ENCODE measurements around the gene LCN12. TPM values are rescaled to one million over a fixed set of nuclear protein-coding genes. Genes with fewer than 3 reads are reported as not detected.

The LCN12 gene
- total RNA-seq, 1 donor from 2014 or later = 7.8 TPM

DNA sequence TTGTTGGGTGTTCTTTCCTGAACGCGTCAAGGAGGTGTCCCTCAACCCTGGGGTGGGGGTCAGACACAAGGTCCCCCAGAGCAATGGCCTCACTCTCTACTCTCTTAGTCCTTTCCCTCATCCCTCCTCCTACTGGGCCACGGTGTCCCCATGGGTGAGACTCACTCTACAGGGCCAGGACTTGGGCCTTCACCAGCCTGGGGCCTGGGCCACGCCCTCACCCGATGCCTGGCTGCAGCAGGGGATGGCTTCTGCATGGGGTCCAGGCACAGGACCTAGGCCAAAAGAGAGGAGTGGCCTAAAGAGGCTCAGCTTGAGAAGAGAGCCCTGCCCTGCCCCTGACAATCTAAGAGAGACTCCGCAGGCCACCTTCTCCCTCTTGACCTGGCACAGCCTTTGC lies 5.8 kb downstream of the LCN12 start:
- Histone ChIP-seq H3K4me1 (peaks cover 18% of the 10 kb centered on the region), H3K27ac (replicated peaks) (no peak overlapping the region), H3K4me3 (no peak overlapping the region), H3K27me3 (ENCODE audit: low read depth) (no peaks in the 10 kb centered on the region), H3K9me3 (replicated peaks) (no peaks in the 10 kb centered on the region), H3K36me3 (no peaks in the 10 kb centered on the region)
- no peak for DNase-seq
- intact Hi-C loops (cut with micrococcal nuclease) = no loop called here
- TF ChIP-seq, protein P1, sequence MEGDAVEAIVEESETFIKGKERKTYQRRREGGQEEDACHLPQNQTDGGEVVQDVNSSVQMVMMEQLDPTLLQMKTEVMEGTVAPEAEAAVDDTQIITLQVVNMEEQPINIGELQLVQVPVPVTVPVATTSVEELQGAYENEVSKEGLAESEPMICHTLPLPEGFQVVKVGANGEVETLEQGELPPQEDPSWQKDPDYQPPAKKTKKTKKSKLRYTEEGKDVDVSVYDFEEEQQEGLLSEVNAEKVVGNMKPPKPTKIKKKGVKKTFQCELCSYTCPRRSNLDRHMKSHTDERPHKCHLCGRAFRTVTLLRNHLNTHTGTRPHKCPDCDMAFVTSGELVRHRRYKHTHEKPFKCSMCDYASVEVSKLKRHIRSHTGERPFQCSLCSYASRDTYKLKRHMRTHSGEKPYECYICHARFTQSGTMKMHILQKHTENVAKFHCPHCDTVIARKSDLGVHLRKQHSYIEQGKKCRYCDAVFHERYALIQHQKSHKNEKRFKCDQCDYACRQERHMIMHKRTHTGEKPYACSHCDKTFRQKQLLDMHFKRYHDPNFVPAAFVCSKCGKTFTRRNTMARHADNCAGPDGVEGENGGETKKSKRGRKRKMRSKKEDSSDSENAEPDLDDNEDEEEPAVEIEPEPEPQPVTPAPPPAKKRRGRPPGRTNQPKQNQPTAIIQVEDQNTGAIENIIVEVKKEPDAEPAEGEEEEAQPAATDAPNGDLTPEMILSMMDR (IDR thresholded peaks at IDR 0.05; ENCODE audit: borderline replicate concordance) = no peak

- Histone ChIP-seq H3K4me3 (no peak overlapping the region), H3K36me3 (no peaks in the 10 kb centered on the region), H3K9me3 (replicated peaks) (no peaks in the 10 kb centered on the region), H3K27ac (replicated peaks) (no peak overlapping the region), H3K27me3 (ENCODE audit: low read depth) (no peaks in the 10 kb centered on the region), H3K4me1 (peaks cover 23% of the 10 kb centered on the region)
- no peak for DNase-seq
- intact Hi-C loops (cut with micrococcal nuclease) = no loop called here
- TF ChIP-seq, protein P1 (IDR thresholded peaks at IDR 0.05; ENCODE audit: borderline replicate concordance) = no peak
These were observed 6.4 kb downstream of the LCN12 start for GRCh38 chr9:136958473-136958872.

- Histone ChIP-seq H3K27me3 (ENCODE audit: low read depth) (no peaks in the 10 kb centered on the region), H3K36me3 (no peaks in the 10 kb centered on the region), H3K4me3 (no peak overlapping the region), H3K9me3 (replicated peaks) (no peaks in the 10 kb centered on the region), H3K4me1 (peaks cover 30% of the 10 kb centered on the region), H3K27ac (replicated peaks) (no peak overlapping the region)
- intact Hi-C loops (cut with micrococcal nuclease) = no loop called here
- TF ChIP-seq, protein P1 (IDR thresholded peaks at IDR 0.05; ENCODE audit: borderline replicate concordance) = no peak
- no peak for DNase-seq
These were observed 7.1 kb downstream of the LCN12 start for GRCh38 chr9:136958898-136959850.

- intact Hi-C loops (cut with micrococcal nuclease) = no loop called here
- H3K36me3 ChIP-seq = no peaks in the 10 kb centered on the region
- DNase-seq = no peak
- H3K4me3 ChIP-seq = no peak overlapping the region
- peaks cover 36% of the 10 kb centered on the region for H3K4me1 ChIP-seq
- H3K27ac ChIP-seq (replicated peaks) = no peak overlapping the region
- H3K9me3 ChIP-seq (replicated peaks) = no peaks in the 10 kb centered on the region
- TF ChIP-seq, protein P1 (IDR thresholded peaks at IDR 0.05; ENCODE audit: borderline replicate concordance) = no peak
- no peaks in the 10 kb centered on the region for H3K27me3 ChIP-seq (ENCODE audit: low read depth)
These were observed 8.3 kb downstream of the LCN12 start for GRCh38 chr9:136960212-136960937.

DNA sequence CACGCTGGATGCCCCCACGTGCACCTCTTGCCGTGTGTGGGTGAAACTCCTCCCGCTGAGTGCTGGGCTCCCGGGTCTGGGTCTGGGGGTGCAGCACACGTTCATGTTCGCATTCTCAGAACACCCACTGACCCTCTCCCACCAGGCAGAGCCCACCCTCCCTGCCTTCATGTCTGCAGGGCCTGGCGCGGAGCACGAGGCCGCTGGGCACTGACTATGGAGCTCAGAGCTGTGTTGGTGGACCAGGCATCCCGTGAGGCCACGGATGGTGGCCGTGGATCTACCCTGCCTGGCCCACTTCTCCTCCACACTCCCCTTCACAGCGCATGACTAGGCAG lies 8.8 kb downstream of the LCN12 start:
- Histone ChIP-seq H3K36me3 (no peaks in the 10 kb centered on the region), H3K4me3 (no peak overlapping the region), H3K27ac (replicated peaks) (peak overlapping the region; percentile 64), H3K9me3 (replicated peaks) (no peaks in the 10 kb centered on the region), H3K27me3 (ENCODE audit: low read depth) (no peaks in the 10 kb centered on the region), H3K4me1 (peaks cover 39% of the 10 kb centered on the region)
- TF ChIP-seq, protein P1 (IDR thresholded peaks at IDR 0.05; ENCODE audit: borderline replicate concordance) = no peak
- intact Hi-C loops (cut with micrococcal nuclease) = no loop called here
- no peak for DNase-seq

Measured in left ventricle myocardium inferior (tissue), 1 donor.